Neuronal stem cell (in vitro differentiated cells): ENCODE results near the gene TPRG1.

ENCODE experiments used
- DNase-seq: peaks from one replicate; pipeline ENCODE4 v3.0.0-alpha.2; 2013; ENCODE audit warnings: low spot score
- H2AFZ ChIP-seq: one replicate; pipeline ENCODE4 v1.6.1; 2013; ENCODE audit warnings: mild to moderate bottlenecking, low read length, inconsistent platforms
- H2AK5ac ChIP-seq: 2 replicates; pipeline ENCODE4 v1.6.1; 2013; ENCODE audit warnings: low read depth, mild to moderate bottlenecking, inconsistent platforms, low read length, moderate library complexity, mixed read lengths
- H2BK120ac ChIP-seq: 2 replicates; pipeline ENCODE4 v1.6.1; 2013; ENCODE audit warnings: low read depth, mild to moderate bottlenecking, inconsistent platforms, low read length, moderate library complexity, mixed read lengths
- H2BK12ac ChIP-seq: one replicate; pipeline ENCODE4 v1.6.1; 2013; ENCODE audit warnings: low read length, inconsistent platforms
- H2BK15ac ChIP-seq: 2 replicates; pipeline ENCODE4 v1.6.1; 2013; ENCODE audit warnings: mild to moderate bottlenecking, low read length, inconsistent platforms, mixed read lengths
- H2BK5ac ChIP-seq: one replicate; pipeline ENCODE4 v1.6.1; 2013; ENCODE audit warnings: inconsistent platforms, mild to moderate bottlenecking, low read length, moderate library complexity
- H3K14ac ChIP-seq: one replicate; pipeline ENCODE4 v1.6.1; 2013; ENCODE audit warnings: low read length, inconsistent platforms
- H3K18ac ChIP-seq: 2 replicates; pipeline ENCODE4 v1.6.1; 2013; ENCODE audit warnings: low read length, inconsistent platforms
- H3K23ac ChIP-seq: 2 replicates; pipeline ENCODE4 v1.6.1; 2013; ENCODE audit warnings: low read depth, mild to moderate bottlenecking, mixed read lengths, low read length, inconsistent platforms; ENCODE audit not compliant: poor library complexity
- H3K27ac ChIP-seq: replicated peaks from 3 replicates; pipeline ENCODE4 v1.5.1; 2013; ENCODE audit warnings: low read length, inconsistent platforms
- H3K27me3 ChIP-seq, 3 experiments: 2 replicates each; pipeline ENCODE4 v1.6.1; 2013; ENCODE audit warnings: low read length in 3 of 3, mild to moderate bottlenecking in 2 of 3, inconsistent platforms in 1 of 3, low read depth in 1 of 3, mixed read lengths in 1 of 3, moderate library complexity in 1 of 3; ENCODE audit not compliant: control insufficient read depth in 3 of 3, insufficient read depth in 3 of 3
- H3K36me3 ChIP-seq, 2 donors: replicated peaks in 1 of 2; 2 replicates each; pipeline ENCODE4 v1.6.1; 2013; ENCODE audit warnings: low read length in 2 of 2; ENCODE audit not compliant: control insufficient read depth in 2 of 2, insufficient read depth in 2 of 2
- H3K4ac ChIP-seq: 2 replicates; pipeline ENCODE4 v1.6.1; 2013; ENCODE audit warnings: inconsistent platforms, mild to moderate bottlenecking, low read length, moderate library complexity
- H3K4me1 ChIP-seq, 2 donors: 1 replicate in 1 of 2; 2 replicates in 1 of 2; pipeline ENCODE4 v1.6.1; 2013; ENCODE audit warnings: low read length in 2 of 2, low read depth in 1 of 2; ENCODE audit not compliant: control insufficient read depth in 2 of 2, insufficient read depth in 1 of 2
- H3K4me2 ChIP-seq: one replicate; pipeline ENCODE4 v1.6.1; 2013; ENCODE audit warnings: mild to moderate bottlenecking, low read length, inconsistent platforms; ENCODE audit not compliant: insufficient read depth, poor library complexity, severe bottlenecking
- H3K4me3 ChIP-seq, 2 donors: 2 replicates each; pipeline ENCODE4 v1.5.1; 2013; ENCODE audit warnings: low read length in 2 of 2, mild to moderate bottlenecking in 2 of 2, inconsistent platforms in 1 of 2, moderate library complexity in 1 of 2
- H3K79me1 ChIP-seq: one replicate; pipeline ENCODE4 v1.6.1; 2013; ENCODE audit warnings: low read depth, mild to moderate bottlenecking, inconsistent platforms, low read length, moderate library complexity
- H3K9ac ChIP-seq: one replicate; pipeline ENCODE4 v1.6.1; 2013; ENCODE audit warnings: mild to moderate bottlenecking, low read depth, low read length, inconsistent platforms; ENCODE audit not compliant: poor library complexity
- H3K9me3 ChIP-seq, 2 donors: replicated peaks in 1 of 2; 2 replicates each; pipeline versions ENCODE3 to v1.6.1; 2013; ENCODE audit warnings: low read length in 2 of 2, mild to moderate bottlenecking in 2 of 2, inconsistent platforms in 1 of 2, low read depth in 1 of 2, mixed read lengths in 1 of 2, moderate library complexity in 1 of 2; ENCODE audit not compliant: control insufficient read depth in 2 of 2, insufficient read depth in 1 of 2
- H4K8ac ChIP-seq: one replicate; pipeline ENCODE4 v1.6.1; 2013; ENCODE audit warnings: low read depth, mild to moderate bottlenecking, inconsistent platforms, low read length, moderate library complexity
- H4K91ac ChIP-seq: one replicate; pipeline ENCODE4 v1.6.1; 2013; ENCODE audit warnings: low read length, low read depth, mild to moderate bottlenecking, inconsistent platforms; ENCODE audit not compliant: poor library complexity
- whole genome bisulfite sequencing, 2 donors: extraction: QIAGEN DNeasy Blood & Tissue Kit; methylation state at CpG; one replicate each; pipeline ENCODE4 v1.1.7; 2013; ENCODE audit warnings: missing lambda C conversion rate in 2 of 2, mixed read lengths in 1 of 2; ENCODE audit not compliant: insufficient read length in 2 of 2, insufficient replicate concordance in 1 of 2; ENCODE audit errors: extremely low coverage in 2 of 2; 5-methylcytosine and 5-hydroxymethylcytosine counted together

Gene TPRG1

GRCh38 chr3:189149203-189149602 lies 22.6 kb upstream of the TPRG1 start:
- no peak overlapping the region for H2AFZ ChIP-seq
- no peaks in the 10 kb centered on the region for H3K79me1 ChIP-seq
- H2AK5ac ChIP-seq = no peak overlapping the region
- no peak overlapping the region for H3K18ac ChIP-seq
- H3K4me3 ChIP-seq = no peak overlapping the region
- no peaks in the 10 kb centered on the region for H3K27me3 ChIP-seq
- H4K91ac ChIP-seq = no peak overlapping the region
- H2BK12ac ChIP-seq = no peak overlapping the region
- no peak overlapping the region for H3K9ac ChIP-seq
- no peak overlapping the region for H2BK15ac ChIP-seq
- no peak overlapping the region for H2BK5ac ChIP-seq
- WGBS, 2 donors = no CpG with 5 or more reads among the region's 3 CpGs
- H3K36me3 ChIP-seq = no peaks in the 10 kb centered on the region
- H3K4me2 ChIP-seq = no peak overlapping the region
- no peaks in the 10 kb centered on the region for H3K9me3 ChIP-seq
- H3K23ac ChIP-seq = no peak overlapping the region
- no peak overlapping the region for H4K8ac ChIP-seq
- H3K4ac ChIP-seq = no peak overlapping the region
- H2BK120ac ChIP-seq = no peak overlapping the region
- H3K14ac ChIP-seq = no peak overlapping the region
- no peak overlapping the region for H3K27ac ChIP-seq
- DNase-seq = no peak
- peaks cover 0 to 3% of the 10 kb centered on the region in 2 donors for H3K4me1 ChIP-seq

GRCh38 chr3:189157232-189158007 lies 14.4 kb upstream of the TPRG1 start:
- no peak overlapping the region for H4K8ac ChIP-seq
- no peak overlapping the region for H3K14ac ChIP-seq
- H2AK5ac ChIP-seq = no peak overlapping the region
- no peak for DNase-seq
- no peak overlapping the region for H2AFZ ChIP-seq
- no peak overlapping the region for H3K4ac ChIP-seq
- H2BK12ac ChIP-seq = no peak overlapping the region
- H3K9me3 ChIP-seq = no peaks in the 10 kb centered on the region
- no peak overlapping the region for H3K4me3 ChIP-seq
- no peak overlapping the region for H2BK120ac ChIP-seq
- no peak overlapping the region for H2BK5ac ChIP-seq
- no peaks in the 10 kb centered on the region for H3K27me3 ChIP-seq
- no peaks in the 10 kb centered on the region for H3K4me1 ChIP-seq
- no peak overlapping the region for H3K9ac ChIP-seq
- no peaks in the 10 kb centered on the region for H3K36me3 ChIP-seq
- no peak overlapping the region for H4K91ac ChIP-seq
- WGBS, 2 donors = no CpG with 5 or more reads among the region's 11 CpGs
- H2BK15ac ChIP-seq = no peak overlapping the region
- no peak overlapping the region for H3K18ac ChIP-seq
- H3K4me2 ChIP-seq = no peak overlapping the region
- no peak overlapping the region for H3K23ac ChIP-seq
- H3K79me1 ChIP-seq = no peaks in the 10 kb centered on the region
- no peak overlapping the region for H3K27ac ChIP-seq

- Histone ChIP-seq H3K27ac (no peak overlapping the region), H3K9me3 (no peaks in the 10 kb centered on the region), H4K8ac (no peak overlapping the region), H3K9ac (no peak overlapping the region), H3K23ac (no peak overlapping the region), H2BK12ac (no peak overlapping the region), H3K36me3 (no peaks in the 10 kb centered on the region), H3K14ac (no peak overlapping the region), H2BK5ac (no peak overlapping the region), H3K4ac (no peak overlapping the region), H4K91ac (no peak overlapping the region), H3K4me1 (no peaks in the 10 kb centered on the region), H2AFZ (no peak overlapping the region), H3K27me3 (no peaks in the 10 kb centered on the region), H2BK120ac (no peak overlapping the region), H3K4me2 (no peak overlapping the region), H3K18ac (no peak overlapping the region), H3K4me3 (no peak overlapping the region), H3K79me1 (no peaks in the 10 kb centered on the region), H2BK15ac (no peak overlapping the region), H2AK5ac (no peak overlapping the region)
- WGBS, 2 donors = no CpG with 5 or more reads among the region's 7 CpGs
- DNase-seq = no peak
Observed at GRCh38 chr3:189158034-189158433, 13.7 kb upstream of the TPRG1 start.

GRCh38 chr3:189160519-189161309 lies 11.1 kb upstream of the TPRG1 start:
- Histone ChIP-seq H2AFZ (no peak overlapping the region), H4K91ac (no peak overlapping the region), H3K36me3 (no peaks in the 10 kb centered on the region), H3K9me3 (no peaks in the 10 kb centered on the region), H2BK5ac (no peak overlapping the region), H2BK120ac (no peak overlapping the region), H2BK12ac (no peak overlapping the region), H3K79me1 (no peaks in the 10 kb centered on the region), H2AK5ac (no peak overlapping the region), H3K4me3 (no peak overlapping the region), H3K9ac (no peak overlapping the region), H3K27me3 (no peaks in the 10 kb centered on the region), H3K27ac (no peak overlapping the region), H3K18ac (no peak overlapping the region), H3K14ac (no peak overlapping the region), H2BK15ac (no peak overlapping the region), H3K4ac (no peak overlapping the region), H3K4me1 (no peaks in the 10 kb centered on the region), H4K8ac (no peak overlapping the region), H3K23ac (no peak overlapping the region), H3K4me2 (no peak overlapping the region)
- no peak for DNase-seq
- no CpG with 5 or more reads among the region's 8 CpGs for WGBS, 2 donors
